ENCODE results near the gene TBC1D22A. TPM values are rescaled to one million over a fixed set of nuclear protein-coding genes. Genes with fewer than 3 reads are reported as not detected.

TBC1D22A gene
- total RNA-seq, 1 donor from 2014 or later = 28.9 TPM

DNA sequence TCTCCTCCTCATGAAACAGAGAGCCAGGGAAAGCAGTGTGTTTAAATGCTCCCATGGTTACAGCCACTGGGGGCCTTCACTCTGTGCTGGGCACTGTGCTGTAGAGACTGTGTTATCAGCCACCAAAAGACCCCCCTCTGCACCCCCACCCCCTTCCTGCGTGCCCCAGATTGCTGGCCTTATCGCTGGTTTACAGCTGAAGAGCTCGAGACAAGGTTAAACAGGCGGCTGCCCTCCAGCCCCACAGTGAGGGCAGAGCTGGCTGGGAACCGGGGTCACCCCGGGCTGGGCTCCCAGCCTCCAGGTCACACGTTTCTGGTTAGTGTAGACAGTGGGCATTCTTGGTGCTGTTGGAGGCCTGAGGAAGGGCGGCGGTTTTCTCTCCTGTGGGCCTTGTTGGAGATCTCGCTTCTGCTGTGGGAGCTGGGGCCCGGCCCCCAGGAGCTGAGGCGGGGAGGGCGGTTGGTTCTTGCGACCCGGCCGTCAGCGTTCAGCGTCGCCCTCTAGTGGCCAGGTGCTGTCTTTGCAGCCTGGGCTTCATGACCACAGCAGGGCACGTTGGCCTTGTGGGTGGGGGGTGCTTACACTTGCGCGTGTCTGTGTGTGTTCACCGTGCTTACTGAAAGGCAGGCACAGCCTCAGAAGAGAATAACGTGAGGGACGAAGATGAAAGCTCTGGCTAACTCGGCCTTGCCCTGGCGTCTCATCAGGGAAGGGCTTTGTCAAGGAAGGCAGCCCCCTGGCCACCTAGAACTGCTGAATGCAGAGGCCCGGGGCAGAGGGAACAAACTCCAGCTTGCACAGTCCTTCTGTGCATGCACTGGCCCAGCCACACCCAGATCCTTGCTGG is 40.8 kb downstream of the TBC1D22A start:
- Mint-ChIP-seq H3K4me3 (ENCODE audit: unreplicated experiment) (no peak overlapping the region), H3K4me1 (ENCODE audit: unreplicated experiment) (peaks cover 32% of the 10 kb centered on the region), H3K9me3 (ENCODE audit: unreplicated experiment) (no peaks in the 10 kb centered on the region), H3K27me3 (ENCODE audit: unreplicated experiment) (no peaks in the 10 kb centered on the region), H3K36me3 (ENCODE audit: unreplicated experiment) (peaks cover 24% of the 10 kb centered on the region), H3K27ac (ENCODE audit: unreplicated experiment) (no peak overlapping the region)
- TF ChIP-seq, protein P1, sequence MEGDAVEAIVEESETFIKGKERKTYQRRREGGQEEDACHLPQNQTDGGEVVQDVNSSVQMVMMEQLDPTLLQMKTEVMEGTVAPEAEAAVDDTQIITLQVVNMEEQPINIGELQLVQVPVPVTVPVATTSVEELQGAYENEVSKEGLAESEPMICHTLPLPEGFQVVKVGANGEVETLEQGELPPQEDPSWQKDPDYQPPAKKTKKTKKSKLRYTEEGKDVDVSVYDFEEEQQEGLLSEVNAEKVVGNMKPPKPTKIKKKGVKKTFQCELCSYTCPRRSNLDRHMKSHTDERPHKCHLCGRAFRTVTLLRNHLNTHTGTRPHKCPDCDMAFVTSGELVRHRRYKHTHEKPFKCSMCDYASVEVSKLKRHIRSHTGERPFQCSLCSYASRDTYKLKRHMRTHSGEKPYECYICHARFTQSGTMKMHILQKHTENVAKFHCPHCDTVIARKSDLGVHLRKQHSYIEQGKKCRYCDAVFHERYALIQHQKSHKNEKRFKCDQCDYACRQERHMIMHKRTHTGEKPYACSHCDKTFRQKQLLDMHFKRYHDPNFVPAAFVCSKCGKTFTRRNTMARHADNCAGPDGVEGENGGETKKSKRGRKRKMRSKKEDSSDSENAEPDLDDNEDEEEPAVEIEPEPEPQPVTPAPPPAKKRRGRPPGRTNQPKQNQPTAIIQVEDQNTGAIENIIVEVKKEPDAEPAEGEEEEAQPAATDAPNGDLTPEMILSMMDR (IDR thresholded peaks at IDR 0.05) = peak; percentile 78
- peak; percentile 84 for DNase-seq (ENCODE audit: extremely low spot score, unreplicated experiment)

DNA sequence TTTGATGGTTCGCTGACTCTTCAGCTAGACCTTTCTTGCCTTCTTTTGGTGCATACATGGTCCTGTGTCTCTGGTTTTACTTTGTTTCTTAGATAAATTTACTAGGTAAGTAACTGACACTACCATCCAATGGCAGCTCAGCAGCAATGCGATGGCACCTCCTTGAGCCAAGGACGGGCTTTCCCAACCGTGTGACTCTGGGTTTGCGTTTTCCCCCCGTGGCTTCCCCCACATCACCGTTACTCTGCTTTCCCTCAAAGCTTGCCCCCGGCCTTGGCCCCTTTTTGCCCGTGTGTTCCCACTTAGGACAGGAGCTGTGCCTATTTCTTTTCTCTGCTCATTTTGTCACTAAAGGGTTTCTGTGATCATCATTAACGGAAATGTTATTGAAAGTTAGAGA is 41.5 kb downstream of the TBC1D22A start:
- Mint-ChIP-seq H3K27me3 (ENCODE audit: unreplicated experiment) (no peaks in the 10 kb centered on the region), H3K4me1 (ENCODE audit: unreplicated experiment) (peaks cover 25% of the 10 kb centered on the region), H3K27ac (ENCODE audit: unreplicated experiment) (no peak overlapping the region), H3K36me3 (ENCODE audit: unreplicated experiment) (peaks cover 23% of the 10 kb centered on the region), H3K4me3 (ENCODE audit: unreplicated experiment) (no peak overlapping the region), H3K9me3 (ENCODE audit: unreplicated experiment) (peaks cover 1% of the 10 kb centered on the region)
- peak; percentile 63 for DNase-seq (ENCODE audit: extremely low spot score, unreplicated experiment)
- TF ChIP-seq, protein P1 (IDR thresholded peaks at IDR 0.05) = no peak

DNA sequence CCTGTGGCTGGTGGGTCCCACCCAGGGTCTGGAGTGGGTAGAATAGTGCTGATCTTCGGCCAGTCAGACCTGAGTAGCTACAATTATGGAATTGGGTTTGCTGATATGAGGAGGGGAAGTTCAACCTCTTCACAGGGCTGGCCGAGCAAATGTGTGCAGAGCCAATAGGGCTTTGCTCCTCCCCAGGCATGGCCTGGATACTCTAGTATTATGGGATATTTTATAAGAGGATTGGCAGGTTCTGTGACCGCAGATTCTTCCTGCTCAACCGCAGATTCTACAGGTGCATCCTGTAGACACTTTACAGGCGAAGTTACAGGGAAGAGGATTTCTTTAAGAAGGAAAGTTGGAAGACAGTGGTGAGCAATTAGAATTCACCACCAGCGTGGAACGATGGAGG is 44.3 kb downstream of the TBC1D22A start:
- peak; percentile 46 for DNase-seq (ENCODE audit: extremely low spot score, unreplicated experiment)
- H3K9me3 Mint-ChIP-seq (ENCODE audit: unreplicated experiment) = peaks cover 3% of the 10 kb centered on the region
- no peak overlapping the region for H3K27ac Mint-ChIP-seq (ENCODE audit: unreplicated experiment)
- H3K4me3 Mint-ChIP-seq (ENCODE audit: unreplicated experiment) = no peak overlapping the region
- H3K27me3 Mint-ChIP-seq (ENCODE audit: unreplicated experiment) = no peaks in the 10 kb centered on the region
- TF ChIP-seq, protein P1 (IDR thresholded peaks at IDR 0.05) = no peak
- H3K36me3 Mint-ChIP-seq (ENCODE audit: unreplicated experiment) = peaks cover 20% of the 10 kb centered on the region
- peaks cover 4% of the 10 kb centered on the region for H3K4me1 Mint-ChIP-seq (ENCODE audit: unreplicated experiment)

DNA sequence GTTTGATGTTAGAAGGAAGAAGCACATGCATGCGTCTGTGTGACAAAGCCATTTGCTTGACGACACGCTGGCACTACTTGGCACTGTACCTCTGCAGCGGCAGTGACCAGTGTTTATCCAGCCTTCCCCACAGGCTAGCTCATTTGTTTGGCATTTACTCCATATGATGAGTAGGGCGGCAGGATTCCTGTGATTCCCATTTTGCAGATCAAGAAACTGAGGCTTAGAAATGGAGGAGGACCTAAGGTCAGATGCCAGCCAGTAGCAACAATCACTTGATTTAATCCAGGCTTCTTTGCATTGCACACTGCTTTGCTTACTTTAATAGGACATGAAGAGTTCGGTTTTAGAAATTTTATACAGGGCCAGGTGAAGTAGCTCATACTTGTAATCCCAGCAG is 45.0 kb downstream of the TBC1D22A start:
- H3K36me3 Mint-ChIP-seq (ENCODE audit: unreplicated experiment) = peaks cover 14% of the 10 kb centered on the region
- H3K27ac Mint-ChIP-seq (ENCODE audit: unreplicated experiment) = no peak overlapping the region

More for the DNA sequence above, 45.0 kb downstream of the TBC1D22A start:
- Mint-ChIP-seq H3K4me3 (ENCODE audit: unreplicated experiment) (no peak overlapping the region), H3K9me3 (ENCODE audit: unreplicated experiment) (peaks cover 3% of the 10 kb centered on the region), H3K27me3 (ENCODE audit: unreplicated experiment) (no peaks in the 10 kb centered on the region), H3K4me1 (ENCODE audit: unreplicated experiment) (no peaks in the 10 kb centered on the region)
- TF ChIP-seq, protein P1 (IDR thresholded peaks at IDR 0.05) = no peak
- DNase-seq (ENCODE audit: extremely low spot score, unreplicated experiment) = peak; percentile 57

Data from osteocyte (in vitro differentiated cells).